ENCODE results near the gene PIGS.

DNA sequence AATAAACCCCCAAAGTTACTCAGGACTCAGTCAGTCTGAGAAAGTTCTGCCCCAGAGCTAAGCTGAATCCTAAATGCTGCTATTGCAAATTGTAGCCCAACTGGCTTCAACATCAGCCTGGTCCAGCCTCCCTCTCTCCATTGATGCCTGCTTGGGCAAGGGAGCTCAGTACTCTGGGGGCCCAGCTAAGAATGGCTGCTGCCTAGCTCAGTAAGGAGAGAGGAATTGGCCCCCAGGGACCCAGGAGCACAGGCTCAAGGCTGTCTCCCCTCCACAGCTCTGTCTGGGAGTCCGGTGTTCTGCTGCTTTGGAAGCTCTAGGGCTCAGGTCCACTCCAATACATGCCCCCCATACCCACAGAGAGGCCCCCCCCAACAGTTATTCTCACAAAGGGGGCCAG lies 20.5 kb downstream of the PIGS start:
- TF ChIP-seq POLR2A (IDR thresholded peaks at IDR 0.05): no peak
- TF ChIP-seq, protein P1, sequence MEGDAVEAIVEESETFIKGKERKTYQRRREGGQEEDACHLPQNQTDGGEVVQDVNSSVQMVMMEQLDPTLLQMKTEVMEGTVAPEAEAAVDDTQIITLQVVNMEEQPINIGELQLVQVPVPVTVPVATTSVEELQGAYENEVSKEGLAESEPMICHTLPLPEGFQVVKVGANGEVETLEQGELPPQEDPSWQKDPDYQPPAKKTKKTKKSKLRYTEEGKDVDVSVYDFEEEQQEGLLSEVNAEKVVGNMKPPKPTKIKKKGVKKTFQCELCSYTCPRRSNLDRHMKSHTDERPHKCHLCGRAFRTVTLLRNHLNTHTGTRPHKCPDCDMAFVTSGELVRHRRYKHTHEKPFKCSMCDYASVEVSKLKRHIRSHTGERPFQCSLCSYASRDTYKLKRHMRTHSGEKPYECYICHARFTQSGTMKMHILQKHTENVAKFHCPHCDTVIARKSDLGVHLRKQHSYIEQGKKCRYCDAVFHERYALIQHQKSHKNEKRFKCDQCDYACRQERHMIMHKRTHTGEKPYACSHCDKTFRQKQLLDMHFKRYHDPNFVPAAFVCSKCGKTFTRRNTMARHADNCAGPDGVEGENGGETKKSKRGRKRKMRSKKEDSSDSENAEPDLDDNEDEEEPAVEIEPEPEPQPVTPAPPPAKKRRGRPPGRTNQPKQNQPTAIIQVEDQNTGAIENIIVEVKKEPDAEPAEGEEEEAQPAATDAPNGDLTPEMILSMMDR (IDR thresholded peaks at IDR 0.05): no peak
- no peak for TF ChIP-seq POLR2AphosphoS5 (IDR thresholded peaks at IDR 0.05)
